Stimulated activated memory B cell treated with anti-CD40 and anti-IgM and Interleukin-4, amounts not matched to agents 10 μg/mL and 1 μg/mL and 100 μg/mL, for 72 hours (primary cell): ENCODE data around the gene EXD2.

ENCODE experiments used
- ATAC-seq: fragments of 150-1000 bp; cut with Tn5 transposase; 2 replicates; pipeline ENCODE4 v1.10.0; 2021
- H3K27ac Mint-ChIP-seq: one replicate; pipeline ENCODE4 v1.8.0; 2022; ENCODE audit warnings: mild to moderate bottlenecking, mixed read lengths
- H3K27me3 Mint-ChIP-seq: one replicate; pipeline ENCODE4 v1.8.0; 2022; ENCODE audit warnings: mixed read lengths
- H3K36me3 Mint-ChIP-seq: one replicate; pipeline ENCODE4 v1.8.0; 2022; ENCODE audit warnings: mixed read lengths
- H3K4me1 Mint-ChIP-seq: one replicate; pipeline ENCODE4 v1.8.0; 2022; ENCODE audit warnings: mixed read lengths
- H3K4me3 Mint-ChIP-seq: one replicate; pipeline ENCODE4 v1.8.0; 2022; ENCODE audit warnings: mild to moderate bottlenecking, moderate library complexity, mixed read lengths
- H3K9me3 Mint-ChIP-seq: one replicate; pipeline ENCODE4 v1.8.0; 2022; ENCODE audit warnings: mixed read lengths

Gene EXD2

DNA sequence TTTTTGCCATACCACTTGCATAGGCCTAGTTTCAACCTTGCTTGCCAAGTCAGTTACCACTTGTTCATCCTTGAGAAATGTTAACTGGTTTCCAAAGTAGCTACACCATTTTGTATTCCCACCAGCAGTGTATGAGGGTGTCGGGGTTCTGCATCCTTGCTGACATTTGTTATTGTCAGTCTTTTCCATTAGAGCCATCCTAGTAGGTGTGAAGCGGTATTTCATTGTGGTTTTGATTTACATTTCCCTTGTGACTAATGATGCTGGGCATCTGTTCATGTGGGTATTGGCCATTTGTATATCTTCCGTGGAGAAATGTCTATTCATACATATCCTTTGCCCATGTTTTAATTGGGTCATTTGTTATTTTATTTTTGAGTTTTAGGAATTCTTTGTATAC is 41.1 kb downstream of the EXD2 start:
- H3K36me3 Mint-ChIP-seq: peaks cover 50% of the 10 kb centered on the region
- no peaks in the 10 kb centered on the region for H3K9me3 Mint-ChIP-seq
- no peak for ATAC-seq
- no peaks in the 10 kb centered on the region for H3K27me3 Mint-ChIP-seq
- no peak overlapping the region for H3K27ac Mint-ChIP-seq
- no peaks in the 10 kb centered on the region for H3K4me1 Mint-ChIP-seq
- no peak overlapping the region for H3K4me3 Mint-ChIP-seq

DNA sequence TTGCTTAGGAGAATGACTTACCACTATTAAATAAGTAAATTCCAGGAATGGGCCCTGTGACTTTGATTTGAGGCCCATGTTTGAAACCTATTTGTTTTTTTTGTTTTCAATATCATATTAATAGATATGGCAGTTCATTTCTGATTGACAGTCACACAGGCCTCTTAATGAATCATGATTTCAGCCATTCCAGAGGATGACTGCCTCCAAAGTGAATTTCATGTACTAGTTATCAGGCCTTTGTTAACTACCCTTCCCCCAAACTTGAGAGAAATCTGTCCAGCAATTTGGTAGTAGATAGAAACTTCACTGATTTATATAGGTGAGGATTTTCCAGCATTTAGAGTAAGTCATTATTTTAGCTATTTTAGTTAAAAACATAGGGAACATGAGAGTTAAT is 42.8 kb downstream of the EXD2 start:
- H3K4me3 Mint-ChIP-seq: no peak overlapping the region
- H3K4me1 Mint-ChIP-seq: no peaks in the 10 kb centered on the region
- H3K36me3 Mint-ChIP-seq: peaks cover 47% of the 10 kb centered on the region
- H3K9me3 Mint-ChIP-seq: no peaks in the 10 kb centered on the region
- ATAC-seq: no peak
- H3K27me3 Mint-ChIP-seq: no peaks in the 10 kb centered on the region
- H3K27ac Mint-ChIP-seq: no peak overlapping the region

DNA sequence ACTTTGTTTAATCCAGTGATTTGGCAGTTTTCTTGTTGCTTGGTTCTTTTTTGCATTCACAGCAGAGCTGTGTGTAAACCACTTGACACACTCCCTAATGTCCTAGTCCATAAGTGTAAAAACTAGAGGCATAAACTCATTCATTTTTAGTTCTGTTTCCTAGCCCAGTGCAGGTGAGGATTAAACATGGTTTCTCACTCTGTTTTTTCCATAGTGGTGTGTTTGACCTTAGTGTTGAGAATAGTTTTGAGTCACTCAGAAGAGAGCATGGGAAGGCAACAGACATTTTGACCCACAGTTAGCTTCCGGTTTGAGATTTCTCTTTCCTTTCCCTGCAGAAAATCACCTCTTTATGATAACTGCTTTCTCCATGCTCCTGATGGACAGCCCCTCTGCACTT is 44.4 kb downstream of the EXD2 start:
- no peaks in the 10 kb centered on the region for H3K4me1 Mint-ChIP-seq
- H3K27me3 Mint-ChIP-seq: no peaks in the 10 kb centered on the region
- H3K27ac Mint-ChIP-seq: no peak overlapping the region
- no peaks in the 10 kb centered on the region for H3K9me3 Mint-ChIP-seq
- H3K4me3 Mint-ChIP-seq: no peak overlapping the region
- no peak for ATAC-seq
- peaks cover 54% of the 10 kb centered on the region for H3K36me3 Mint-ChIP-seq

DNA sequence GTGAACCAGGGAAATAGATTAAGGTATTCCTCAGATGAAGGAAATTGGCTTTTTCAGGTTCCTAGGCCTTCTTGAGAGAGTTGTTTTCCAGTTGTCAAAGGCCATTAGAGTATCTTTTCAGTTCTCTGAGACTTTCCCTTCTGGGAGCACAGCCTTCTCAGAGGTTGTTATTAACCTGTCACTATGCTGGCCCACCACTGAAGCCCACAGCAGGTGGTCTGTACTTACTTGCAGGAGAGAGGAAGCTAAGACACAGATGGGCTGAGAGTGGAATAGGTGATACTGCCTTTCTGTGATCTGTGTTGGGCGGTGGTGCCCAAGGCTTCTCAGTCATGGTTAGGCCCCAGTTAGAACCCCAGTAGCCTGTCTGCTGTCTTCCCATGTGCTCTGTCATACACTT is 45.8 kb downstream of the EXD2 start:
- Mint-ChIP-seq H3K9me3 (no peaks in the 10 kb centered on the region), H3K27me3 (no peaks in the 10 kb centered on the region), H3K36me3 (peaks cover 44% of the 10 kb centered on the region), H3K27ac (no peak overlapping the region), H3K4me3 (no peak overlapping the region), H3K4me1 (no peaks in the 10 kb centered on the region)
- no peak for ATAC-seq

DNA sequence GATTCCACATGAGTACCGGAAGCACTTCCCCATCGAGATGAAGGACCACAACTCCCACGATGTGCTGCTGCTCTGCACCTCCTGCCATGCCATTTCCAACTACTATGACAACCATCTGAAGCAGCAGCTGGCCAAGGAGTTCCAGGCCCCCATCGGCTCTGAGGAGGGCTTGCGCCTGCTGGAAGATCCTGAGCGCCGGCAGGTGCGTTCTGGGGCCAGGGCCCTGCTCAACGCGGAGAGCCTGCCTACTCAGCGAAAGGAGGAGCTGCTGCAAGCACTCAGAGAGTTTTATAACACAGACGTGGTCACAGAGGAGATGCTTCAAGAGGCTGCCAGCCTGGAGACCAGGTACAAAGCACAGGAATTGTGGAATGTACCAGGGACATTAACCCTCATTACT is 46.3 kb downstream of the EXD2 start:
- ATAC-seq: no peak
- Mint-ChIP-seq H3K27ac (no peak overlapping the region), H3K9me3 (no peaks in the 10 kb centered on the region), H3K36me3 (peaks cover 44% of the 10 kb centered on the region), H3K27me3 (no peaks in the 10 kb centered on the region), H3K4me1 (peaks cover 2% of the 10 kb centered on the region), H3K4me3 (no peak overlapping the region)

DNA sequence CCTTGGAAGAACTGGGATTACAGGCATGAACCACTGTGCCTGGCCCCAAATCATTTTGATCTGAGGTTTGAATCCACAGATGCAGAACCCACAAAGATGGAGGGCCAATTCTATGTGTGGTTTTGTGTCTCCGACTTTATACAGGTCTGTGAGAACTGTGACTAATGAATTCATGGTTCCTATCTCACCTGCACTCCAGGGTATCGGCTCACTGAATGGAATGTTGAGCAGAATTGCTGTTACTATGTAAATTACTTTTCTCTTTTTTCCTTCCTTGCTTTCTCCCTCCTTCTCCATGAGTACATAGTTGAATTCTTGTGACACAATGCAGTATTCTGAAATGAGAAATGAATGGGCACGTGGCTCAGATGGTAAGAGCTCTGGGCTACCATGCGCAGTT is 47.6 kb downstream of the EXD2 start:
- Mint-ChIP-seq H3K27me3 (no peaks in the 10 kb centered on the region), H3K27ac (no peak overlapping the region), H3K4me3 (no peak overlapping the region), H3K9me3 (no peaks in the 10 kb centered on the region), H3K36me3 (peaks cover 40% of the 10 kb centered on the region), H3K4me1 (peaks cover 5% of the 10 kb centered on the region)
- no peak for ATAC-seq

DNA sequence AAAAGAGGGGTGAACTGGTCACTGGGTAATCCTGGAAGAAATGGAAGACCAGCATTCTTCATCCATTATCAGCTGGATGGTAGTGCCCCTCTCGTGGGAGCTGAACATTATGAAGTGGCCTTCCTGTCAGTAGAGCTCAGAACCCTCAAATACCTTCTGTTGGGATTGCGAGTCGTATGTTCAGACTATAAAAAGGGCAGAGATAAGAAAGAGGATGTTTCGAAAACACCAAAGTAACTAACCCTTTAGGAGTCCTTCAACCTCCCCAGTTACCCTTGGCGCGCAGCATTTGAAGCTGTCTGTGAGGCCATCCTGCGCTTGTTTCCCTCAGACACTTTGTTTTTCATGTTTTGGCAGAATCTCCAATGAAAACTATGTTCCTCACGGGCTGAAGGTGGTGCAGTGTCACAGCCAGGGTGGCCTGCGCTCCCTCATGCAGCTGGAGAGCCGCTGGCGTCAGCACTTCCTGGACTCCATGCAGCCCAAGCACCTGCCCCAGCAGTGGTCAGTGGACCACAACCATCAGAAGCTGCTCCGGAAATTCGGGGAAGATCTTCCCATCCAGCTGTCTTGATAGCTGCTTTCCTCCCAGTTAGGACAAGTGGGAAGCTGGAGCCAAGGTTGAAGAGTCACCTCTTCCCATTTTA is 49.4 kb downstream of the EXD2 start:
- Mint-ChIP-seq H3K27ac (no peak overlapping the region), H3K4me3 (no peak overlapping the region), H3K36me3 (peaks cover 28% of the 10 kb centered on the region), H3K4me1 (peaks cover 5% of the 10 kb centered on the region), H3K9me3 (no peaks in the 10 kb centered on the region), H3K27me3 (no peaks in the 10 kb centered on the region)
- no peak for ATAC-seq

DNA sequence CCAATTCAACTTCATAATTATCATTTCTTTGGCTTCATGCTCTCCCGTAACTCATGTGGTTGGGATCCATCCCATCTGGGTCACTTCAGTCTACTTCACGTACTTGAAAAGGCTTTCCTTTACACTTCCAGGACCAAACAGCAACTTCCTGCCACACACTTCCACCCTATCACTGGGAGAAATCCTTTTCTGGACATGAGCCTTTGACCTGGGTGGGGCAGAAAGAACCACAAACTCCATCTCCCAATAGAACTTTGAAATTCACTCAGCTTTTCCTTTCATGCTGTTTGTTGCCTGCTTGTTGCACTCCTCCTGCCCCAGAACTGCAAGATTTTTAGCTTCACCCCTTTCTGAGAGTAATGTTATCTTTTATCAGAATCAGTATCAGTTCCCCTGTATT is 50.3 kb downstream of the EXD2 start:
- Mint-ChIP-seq H3K4me3 (no peak overlapping the region), H3K27ac (no peak overlapping the region), H3K9me3 (no peaks in the 10 kb centered on the region), H3K27me3 (no peaks in the 10 kb centered on the region), H3K36me3 (peaks cover 23% of the 10 kb centered on the region), H3K4me1 (peaks cover 5% of the 10 kb centered on the region)
- ATAC-seq: no peak

DNA sequence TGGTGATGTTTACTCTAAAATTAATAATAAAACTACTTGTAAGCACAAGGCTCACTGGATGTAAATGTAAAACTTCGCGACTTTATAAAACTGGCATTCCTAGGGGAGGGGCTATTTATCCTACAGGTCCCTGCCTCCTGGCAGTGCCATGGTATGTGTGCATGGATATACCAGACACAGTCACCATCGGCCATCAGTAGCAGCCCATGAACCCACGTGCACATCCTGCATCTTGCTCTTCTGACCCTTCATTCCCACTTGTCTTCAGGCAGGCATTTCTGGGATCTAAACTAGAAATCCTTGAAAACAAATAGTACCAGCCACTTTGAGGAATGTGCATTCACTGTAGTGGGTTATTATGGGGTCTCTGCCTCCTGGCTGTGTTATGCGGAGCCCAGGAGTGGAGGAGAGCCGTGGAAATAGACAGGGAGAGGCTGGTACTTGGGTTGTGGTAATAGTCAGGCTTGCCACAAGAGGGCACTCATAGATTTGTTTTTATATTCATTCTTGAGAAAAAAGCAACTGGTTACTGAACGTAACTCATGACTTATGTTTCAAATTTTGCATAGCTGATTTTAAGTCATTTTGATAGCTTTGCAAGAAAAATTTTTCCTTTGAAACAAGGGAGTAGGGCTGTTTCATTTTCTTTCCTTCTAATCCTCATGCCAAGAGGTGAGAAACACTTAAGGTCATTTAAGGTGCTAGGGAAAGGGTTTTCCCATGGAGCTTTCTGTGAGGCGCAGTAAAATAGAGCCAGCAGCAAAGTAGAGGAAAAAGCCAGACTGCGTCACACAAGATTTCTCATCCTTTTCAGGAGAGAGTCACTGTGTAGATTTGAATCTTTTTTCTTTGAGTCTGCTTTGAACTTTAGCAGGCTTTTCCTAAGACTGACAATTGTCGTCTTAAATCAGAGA is 51.3 kb downstream of the EXD2 start:
- Mint-ChIP-seq H3K27me3 (no peaks in the 10 kb centered on the region), H3K4me1 (peaks cover 5% of the 10 kb centered on the region), H3K4me3 (no peak overlapping the region), H3K27ac (no peak overlapping the region), H3K9me3 (no peaks in the 10 kb centered on the region), H3K36me3 (peaks cover 13% of the 10 kb centered on the region)
- peak; percentile 73 for ATAC-seq

DNA sequence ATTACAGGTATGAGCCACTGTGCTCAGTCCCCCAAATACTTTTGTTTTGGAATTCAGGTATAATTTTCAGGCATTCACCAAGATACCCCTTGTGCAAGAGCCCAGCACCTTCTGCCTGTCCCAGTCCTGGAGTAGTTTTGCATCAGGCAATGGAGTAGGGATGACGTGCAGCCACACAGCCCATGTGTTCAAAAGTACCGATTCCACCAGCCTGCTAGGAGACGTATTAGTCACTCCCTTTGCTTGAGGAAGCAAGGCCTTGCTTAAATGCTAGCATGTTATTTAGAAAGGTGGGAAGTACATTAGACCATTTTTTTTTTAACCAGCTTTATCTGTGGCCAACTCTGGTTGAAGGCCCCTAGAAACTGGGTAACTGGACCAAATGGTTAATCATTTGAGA is 53.6 kb downstream of the EXD2 start:
- Mint-ChIP-seq H3K4me3 (no peak overlapping the region), H3K27me3 (no peaks in the 10 kb centered on the region), H3K9me3 (no peaks in the 10 kb centered on the region), H3K27ac (no peak overlapping the region), H3K36me3 (peaks cover 8% of the 10 kb centered on the region), H3K4me1 (peaks cover 5% of the 10 kb centered on the region)
- no peak for ATAC-seq

DNA sequence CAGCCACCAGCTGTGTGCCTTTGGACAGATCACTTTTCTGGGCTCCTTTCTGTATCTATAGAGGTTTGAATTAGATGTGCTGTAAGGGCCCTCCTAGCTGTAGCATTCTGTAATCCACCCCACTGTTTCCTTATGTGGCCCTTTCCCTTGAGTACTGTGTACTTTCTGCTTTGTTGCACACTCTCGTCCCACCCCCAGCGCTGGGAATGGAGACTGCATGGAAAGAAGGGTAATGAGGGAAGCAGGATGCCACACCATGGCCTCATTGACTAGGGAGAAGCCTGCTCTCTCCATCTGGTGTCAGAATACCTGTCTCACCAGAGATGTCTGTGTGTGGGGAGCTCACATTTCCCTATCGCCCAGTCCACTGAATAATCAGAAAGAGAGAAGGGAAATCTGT is 55.0 kb downstream of the EXD2 start:
- ATAC-seq: no peak

DNA sequence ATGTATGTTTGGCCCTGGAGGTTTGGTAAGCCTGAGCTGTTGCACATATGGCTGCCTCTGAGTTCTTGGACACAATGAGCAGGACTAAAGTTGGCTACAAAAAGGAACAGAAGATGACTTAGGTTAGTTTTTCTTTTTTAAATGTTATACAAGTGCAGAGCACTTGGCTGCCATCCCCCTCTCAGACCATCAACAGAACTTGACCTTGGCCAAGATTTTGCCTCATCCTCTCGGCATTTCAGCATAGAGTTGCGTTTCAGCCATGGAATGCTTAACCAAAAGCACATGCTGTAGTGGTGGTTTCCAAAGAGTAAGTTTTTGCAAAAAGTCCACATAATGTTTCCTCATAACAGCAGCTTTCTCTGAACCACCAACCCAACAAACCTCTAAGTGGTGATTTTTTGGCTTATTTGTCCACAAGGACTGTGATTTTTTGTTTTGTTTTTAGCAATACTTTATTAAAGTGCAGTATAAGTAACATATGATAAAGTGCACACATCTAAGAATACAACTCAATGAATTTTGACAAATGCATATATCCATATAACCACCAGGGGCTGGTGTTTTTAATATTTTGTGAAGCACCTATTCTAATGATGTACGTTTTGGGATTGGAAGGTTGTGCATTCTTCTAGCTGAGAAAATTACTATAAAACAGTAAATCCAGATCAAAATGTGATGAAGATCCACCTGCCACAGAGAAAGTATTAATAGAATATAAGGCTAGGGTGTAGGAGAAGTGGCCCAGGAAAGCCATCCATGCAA is 56.6 kb downstream of the EXD2 start:
- ATAC-seq: no peak
- Mint-ChIP-seq H3K36me3 (no peaks in the 10 kb centered on the region), H3K27ac (no peak overlapping the region), H3K4me3 (no peak overlapping the region), H3K4me1 (peaks cover under 1% of the 10 kb centered on the region), H3K9me3 (no peaks in the 10 kb centered on the region), H3K27me3 (peaks cover 7% of the 10 kb centered on the region)

More for the DNA sequence above, 55.0 kb downstream of the EXD2 start:
- Mint-ChIP-seq H3K36me3 (peaks cover 5% of the 10 kb centered on the region), H3K27ac (no peak overlapping the region), H3K9me3 (no peaks in the 10 kb centered on the region), H3K27me3 (no peaks in the 10 kb centered on the region), H3K4me1 (peaks cover 5% of the 10 kb centered on the region), H3K4me3 (no peak overlapping the region)

DNA sequence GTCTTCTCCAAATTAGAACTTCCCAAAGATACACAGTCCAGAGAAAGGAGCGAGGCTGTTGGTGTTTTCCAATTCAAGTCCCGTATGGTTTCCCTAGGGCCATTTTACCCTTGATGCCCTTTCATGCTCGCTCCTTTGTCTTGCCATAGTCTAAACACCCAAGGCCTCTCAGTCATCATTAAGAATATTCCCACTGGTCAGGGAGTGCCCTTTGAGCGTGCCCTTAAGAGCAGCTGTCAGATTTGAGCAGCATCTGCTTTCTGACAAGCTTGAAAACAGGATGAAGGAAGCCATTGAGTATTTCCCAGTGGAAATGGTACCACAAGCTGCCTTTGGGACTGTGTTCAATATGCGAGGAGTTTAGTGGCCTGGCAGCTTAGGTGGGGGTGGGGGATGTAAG is 58.3 kb downstream of the EXD2 start:
- H3K9me3 Mint-ChIP-seq: no peaks in the 10 kb centered on the region
- H3K4me1 Mint-ChIP-seq: no peaks in the 10 kb centered on the region
- no peaks in the 10 kb centered on the region for H3K36me3 Mint-ChIP-seq
- peaks cover 18% of the 10 kb centered on the region for H3K27me3 Mint-ChIP-seq
- ATAC-seq: no peak
- H3K27ac Mint-ChIP-seq: no peak overlapping the region
- no peak overlapping the region for H3K4me3 Mint-ChIP-seq

DNA sequence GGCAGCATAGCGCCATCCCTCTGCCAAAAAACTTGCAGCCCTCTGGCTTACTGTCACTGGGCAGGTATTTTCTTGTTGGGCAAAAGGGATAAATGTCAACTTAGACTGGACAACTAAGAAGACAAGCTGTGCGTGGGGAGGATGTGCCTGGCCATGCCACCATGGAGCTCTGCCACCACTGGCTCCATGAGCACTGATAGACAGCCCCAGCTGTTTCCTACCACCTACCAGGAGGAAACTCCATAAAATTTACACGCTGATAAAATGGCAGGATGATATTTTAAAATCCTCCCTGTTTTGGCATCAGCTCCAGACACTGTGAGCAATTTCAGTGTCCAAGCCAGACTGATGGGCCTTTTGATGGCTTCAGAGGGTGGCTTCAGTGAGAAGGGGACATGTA is 61.6 kb downstream of the EXD2 start:
- H3K4me1 Mint-ChIP-seq: no peaks in the 10 kb centered on the region

DNA sequence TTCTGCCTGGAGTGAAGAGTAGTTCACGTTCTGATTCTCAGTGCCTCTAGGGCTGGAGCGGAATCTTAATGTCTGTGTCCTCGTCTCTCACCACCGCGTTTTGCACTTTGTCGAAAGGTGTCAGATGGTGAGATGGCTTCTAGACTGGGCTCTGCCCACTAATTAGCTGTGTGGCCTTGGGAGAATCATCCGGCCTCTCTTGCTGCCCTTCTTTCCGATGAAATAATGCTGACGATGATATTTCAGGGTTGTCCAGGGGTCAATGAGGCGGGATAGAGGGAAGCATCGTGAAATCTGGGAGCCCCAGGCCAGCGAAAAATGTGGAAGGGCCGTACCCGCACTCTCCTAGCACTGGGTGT is 67.8 kb downstream of the EXD2 start:
- Mint-ChIP-seq H3K27me3 (peaks cover 76% of the 10 kb centered on the region), H3K4me1 (peaks cover 14% of the 10 kb centered on the region), H3K9me3 (no peaks in the 10 kb centered on the region), H3K36me3 (no peaks in the 10 kb centered on the region), H3K4me3 (no peak overlapping the region), H3K27ac (no peak overlapping the region)
- no peak for ATAC-seq

More for the DNA sequence above, 61.6 kb downstream of the EXD2 start:
- peaks cover 40% of the 10 kb centered on the region for H3K27me3 Mint-ChIP-seq
- no peak overlapping the region for H3K4me3 Mint-ChIP-seq
- ATAC-seq: no peak
- no peak overlapping the region for H3K27ac Mint-ChIP-seq
- H3K36me3 Mint-ChIP-seq: no peaks in the 10 kb centered on the region
- no peaks in the 10 kb centered on the region for H3K9me3 Mint-ChIP-seq
